ENCODE data around the gene HBB. TPM values are rescaled to one million over a fixed set of nuclear protein-coding genes. Genes with fewer than 3 reads are reported as not detected.

HBB gene
- total and polyA plus RNA-seq, 8 donors: 2.9 to 1,619 (median 14.1) TPM

DNA sequence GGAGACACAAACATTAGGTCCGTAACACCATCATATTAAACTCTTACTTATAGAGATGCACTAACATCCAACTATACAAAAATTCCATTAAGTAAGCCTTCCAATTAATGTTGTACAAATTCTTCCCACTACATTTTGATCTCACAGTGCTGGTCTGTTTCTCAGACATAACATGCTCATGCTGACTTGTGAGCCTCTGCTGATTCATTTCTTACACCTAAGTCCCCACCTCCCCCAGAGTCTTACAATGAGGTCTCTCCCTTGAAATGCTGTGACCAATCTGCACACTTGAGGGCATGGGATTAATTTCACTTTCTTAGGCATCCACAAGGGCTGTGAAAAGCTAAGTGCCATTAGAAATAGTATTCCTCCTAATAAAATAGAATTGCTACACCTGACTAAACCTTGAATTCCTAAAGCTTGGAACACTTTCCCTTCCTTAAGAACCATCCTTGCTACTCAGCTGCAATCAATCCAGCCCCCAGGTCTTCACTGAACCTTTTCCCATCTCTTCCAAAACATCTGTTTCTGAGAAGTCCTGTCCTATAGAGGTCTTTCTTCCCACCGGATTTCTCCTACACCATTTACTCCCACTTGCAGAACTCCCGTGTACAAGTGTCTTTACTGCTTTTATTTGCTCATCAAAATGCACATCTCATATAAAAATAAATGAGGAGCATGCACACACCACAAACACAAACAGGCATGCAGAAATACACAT is 20.8 kb upstream of the HBB start:
- Histone ChIP-seq H3K36me3 (no peaks in the 10 kb centered on the region), H3K27ac (no peak overlapping the region), H3K27me3 (no peaks in the 10 kb centered on the region), H3K4me1 (no peaks in the 10 kb centered on the region), H3K4me3 (no peak overlapping the region), H3K9me3 (no peaks in the 10 kb centered on the region)
- intact Hi-C loops (cut with DNase I; ENCODE audit: low total_unique reads): no loop called here
- WGBS, 5 donors: 80 to 90% (median 86%) methylated on average over 3 of the region's 3 CpGs
- no peak for DNase-seq
- TF ChIP-seq EP300 (IDR thresholded peaks at IDR 0.05) (no peak), POLR2A (IDR thresholded peaks at IDR 0.05) (no peak), POLR2AphosphoS5 (IDR thresholded peaks at IDR 0.05) (no peak)
- TF ChIP-seq, protein P1, sequence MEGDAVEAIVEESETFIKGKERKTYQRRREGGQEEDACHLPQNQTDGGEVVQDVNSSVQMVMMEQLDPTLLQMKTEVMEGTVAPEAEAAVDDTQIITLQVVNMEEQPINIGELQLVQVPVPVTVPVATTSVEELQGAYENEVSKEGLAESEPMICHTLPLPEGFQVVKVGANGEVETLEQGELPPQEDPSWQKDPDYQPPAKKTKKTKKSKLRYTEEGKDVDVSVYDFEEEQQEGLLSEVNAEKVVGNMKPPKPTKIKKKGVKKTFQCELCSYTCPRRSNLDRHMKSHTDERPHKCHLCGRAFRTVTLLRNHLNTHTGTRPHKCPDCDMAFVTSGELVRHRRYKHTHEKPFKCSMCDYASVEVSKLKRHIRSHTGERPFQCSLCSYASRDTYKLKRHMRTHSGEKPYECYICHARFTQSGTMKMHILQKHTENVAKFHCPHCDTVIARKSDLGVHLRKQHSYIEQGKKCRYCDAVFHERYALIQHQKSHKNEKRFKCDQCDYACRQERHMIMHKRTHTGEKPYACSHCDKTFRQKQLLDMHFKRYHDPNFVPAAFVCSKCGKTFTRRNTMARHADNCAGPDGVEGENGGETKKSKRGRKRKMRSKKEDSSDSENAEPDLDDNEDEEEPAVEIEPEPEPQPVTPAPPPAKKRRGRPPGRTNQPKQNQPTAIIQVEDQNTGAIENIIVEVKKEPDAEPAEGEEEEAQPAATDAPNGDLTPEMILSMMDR (IDR thresholded peaks at IDR 0.05): no peak

DNA sequence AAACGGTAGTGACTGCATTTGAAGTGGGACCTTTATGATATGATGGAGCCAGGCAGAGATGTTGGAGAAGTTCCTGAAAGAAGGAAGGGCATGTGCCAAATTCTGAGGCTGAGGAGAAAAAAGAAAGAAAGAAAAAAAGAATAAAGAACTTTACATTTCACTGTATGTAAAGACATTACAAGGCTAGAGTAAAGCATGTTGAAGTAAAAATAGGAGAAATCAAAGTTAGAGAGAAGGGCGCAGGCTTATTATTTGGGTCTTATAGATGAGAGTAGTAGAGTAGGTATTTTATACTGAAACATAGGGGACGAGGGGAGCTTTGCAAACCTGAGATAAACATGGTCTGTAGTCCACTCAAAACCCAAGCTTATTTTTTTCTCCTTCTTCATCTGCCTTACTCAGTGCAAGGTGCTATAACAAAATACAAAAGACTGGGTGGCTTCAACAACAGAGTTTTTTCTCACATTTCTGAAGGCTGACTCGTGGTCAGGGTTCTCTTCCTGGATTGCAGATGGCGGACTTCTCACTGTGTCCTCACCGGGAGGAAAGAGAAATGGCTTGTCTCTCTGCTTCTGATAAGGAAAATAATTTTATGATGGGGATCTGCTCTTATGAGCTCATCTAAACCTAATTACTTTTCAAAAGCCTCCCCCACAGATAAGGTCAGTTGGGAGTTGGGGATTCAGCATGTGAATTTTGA is 20.1 kb upstream of the HBB start:
- H3K4me1 ChIP-seq: no peaks in the 10 kb centered on the region
- no peak for DNase-seq
- H3K4me3 ChIP-seq: no peak overlapping the region
- TF ChIP-seq POLR2A (IDR thresholded peaks at IDR 0.05) (no peak), EP300 (IDR thresholded peaks at IDR 0.05) (no peak), POLR2AphosphoS5 (IDR thresholded peaks at IDR 0.05) (no peak)
- TF ChIP-seq, protein P1 (IDR thresholded peaks at IDR 0.05): no peak
- no peak overlapping the region for H3K27ac ChIP-seq
- H3K27me3 ChIP-seq: no peaks in the 10 kb centered on the region
- WGBS, 5 donors: 67 to 77% (median 73%) methylated on average over 6 of the region's 6 CpGs
- no peaks in the 10 kb centered on the region for H3K36me3 ChIP-seq
- intact Hi-C loops (cut with DNase I; ENCODE audit: low total_unique reads): no loop called here
- no peaks in the 10 kb centered on the region for H3K9me3 ChIP-seq

DNA sequence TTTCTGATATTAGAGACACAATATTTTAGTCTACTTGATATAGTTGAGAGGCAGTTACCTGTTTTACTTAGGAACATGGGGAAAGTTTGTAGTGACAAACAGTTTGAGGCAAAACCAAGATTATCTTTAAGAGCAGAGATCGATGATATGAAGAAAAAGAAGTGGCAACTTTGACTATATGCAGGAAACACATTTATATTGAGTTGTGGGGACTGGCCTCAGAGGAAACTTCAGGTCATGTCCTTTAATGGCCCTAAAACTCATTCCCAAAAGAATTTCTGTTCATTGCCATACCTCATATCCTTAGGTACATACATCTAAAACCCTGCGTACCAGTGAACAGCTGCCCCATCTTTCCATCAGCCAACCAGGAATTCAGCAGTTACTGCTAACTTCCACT is 18.3 kb upstream of the HBB start:
- TF ChIP-seq EP300 (IDR thresholded peaks at IDR 0.05): no peak
- no peak for TF ChIP-seq POLR2A (IDR thresholded peaks at IDR 0.05)
- TF ChIP-seq, protein P1 (IDR thresholded peaks at IDR 0.05): no peak
- no peak for TF ChIP-seq POLR2AphosphoS5 (IDR thresholded peaks at IDR 0.05)
- H3K27ac ChIP-seq: no peak overlapping the region
- H3K4me1 ChIP-seq: no peaks in the 10 kb centered on the region
- no peak overlapping the region for H3K4me3 ChIP-seq
- DNase-seq: no peak
- WGBS, 5 donors: 74 to 85% (median 83%) methylated on average over 2 of the region's 2 CpGs
- no peaks in the 10 kb centered on the region for H3K9me3 ChIP-seq
- H3K27me3 ChIP-seq: no peaks in the 10 kb centered on the region
- intact Hi-C loops (cut with DNase I; ENCODE audit: low total_unique reads): no loop called here
- H3K36me3 ChIP-seq: no peaks in the 10 kb centered on the region

DNA sequence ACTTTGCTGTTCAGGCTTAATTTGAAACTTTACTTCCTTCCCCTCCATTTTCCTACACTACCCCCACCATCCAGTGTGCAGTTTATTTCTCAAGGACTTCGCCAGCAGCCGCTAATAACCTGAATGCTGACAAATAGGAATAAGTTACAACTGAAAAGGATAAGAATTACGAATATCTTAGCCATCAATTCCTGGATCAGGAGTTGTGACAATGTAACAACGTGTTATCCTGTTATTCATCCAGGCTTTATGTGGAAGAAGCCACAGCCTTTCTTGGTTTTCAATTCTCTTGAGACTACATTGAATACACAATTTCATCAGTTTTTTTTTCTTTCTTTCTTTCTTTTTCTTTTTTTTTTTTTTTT is 16.9 kb upstream of the HBB start:
- no peaks in the 10 kb centered on the region for H3K27me3 ChIP-seq
- H3K9me3 ChIP-seq: no peaks in the 10 kb centered on the region
- intact Hi-C loops (cut with DNase I; ENCODE audit: low total_unique reads): no loop called here
- H3K4me1 ChIP-seq: no peaks in the 10 kb centered on the region
- no peak for DNase-seq
- WGBS, 5 donors: 80 to 89% (median 84%) methylated on average over 4 of the region's 4 CpGs
- no peak overlapping the region for H3K4me3 ChIP-seq
- no peak overlapping the region for H3K27ac ChIP-seq
- no peaks in the 10 kb centered on the region for H3K36me3 ChIP-seq
- TF ChIP-seq EP300 (IDR thresholded peaks at IDR 0.05): no peak
- TF ChIP-seq POLR2A (IDR thresholded peaks at IDR 0.05): no peak
- TF ChIP-seq POLR2AphosphoS5 (IDR thresholded peaks at IDR 0.05): no peak
- TF ChIP-seq, protein P1 (IDR thresholded peaks at IDR 0.05): no peak

Measured in stomach (tissue), 9 donors.